GM18511 (cell line): ENCODE results near the gene WT1.

Source experiments
- ATAC-seq: cut with Tn5 transposase; IDR thresholded peaks from one replicate; pipeline ENCODE4 v1.9.1; 2021; ENCODE audit warnings: mild to moderate bottlenecking, moderate library complexity; ENCODE audit not compliant: unreplicated experiment

The WT1 gene

DNA sequence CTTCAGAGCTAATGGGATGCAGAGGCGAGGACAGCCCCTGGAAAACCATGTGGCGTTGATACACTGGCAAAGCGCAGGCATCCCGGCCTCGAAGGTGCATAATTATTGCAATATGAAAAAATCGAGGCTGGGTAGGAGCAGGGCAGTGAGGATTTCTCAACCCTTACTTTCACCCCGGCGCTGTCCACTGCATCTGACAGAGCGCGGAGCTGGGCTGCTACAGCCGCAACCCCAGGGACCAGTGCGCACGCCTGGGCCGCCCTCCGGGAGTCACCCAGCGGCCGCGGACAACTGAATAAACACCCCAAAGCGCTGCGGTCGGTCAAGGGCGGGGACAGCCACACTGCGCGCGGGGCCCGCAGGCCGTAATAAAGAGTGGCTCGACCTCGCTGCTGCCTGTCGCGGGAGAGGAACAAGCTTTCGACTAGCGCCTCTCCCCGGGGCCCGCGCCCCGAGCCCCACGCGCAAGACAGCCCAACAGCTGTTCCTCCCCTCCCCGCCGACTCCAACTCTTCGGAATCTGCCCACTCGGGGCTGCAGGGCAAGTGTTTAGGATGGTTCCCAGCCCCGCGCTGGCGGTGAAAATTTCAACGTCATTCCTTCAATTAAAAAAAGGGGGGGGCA, 3.6 kb upstream of the WT1 start:
- no peak for ATAC-seq

GRCh38 chr11:32438346-32438865, 3.1 kb upstream of the WT1 start:
- no peak for ATAC-seq

- ATAC-seq: no peak
Observed at GRCh38 chr11:32437495-32438345, 2.4 kb upstream of the WT1 start.

GRCh38 chr11:32436751-32437494, 1.6 kb upstream of the WT1 start:
- no peak for ATAC-seq

- no peak for ATAC-seq
Observed at GRCh38 chr11:32435942-32436750, 807 bp upstream of the WT1 start.

- no peak for ATAC-seq
Observed at GRCh38 chr11:32435152-32435480, 223 bp downstream of the WT1 start.

DNA sequence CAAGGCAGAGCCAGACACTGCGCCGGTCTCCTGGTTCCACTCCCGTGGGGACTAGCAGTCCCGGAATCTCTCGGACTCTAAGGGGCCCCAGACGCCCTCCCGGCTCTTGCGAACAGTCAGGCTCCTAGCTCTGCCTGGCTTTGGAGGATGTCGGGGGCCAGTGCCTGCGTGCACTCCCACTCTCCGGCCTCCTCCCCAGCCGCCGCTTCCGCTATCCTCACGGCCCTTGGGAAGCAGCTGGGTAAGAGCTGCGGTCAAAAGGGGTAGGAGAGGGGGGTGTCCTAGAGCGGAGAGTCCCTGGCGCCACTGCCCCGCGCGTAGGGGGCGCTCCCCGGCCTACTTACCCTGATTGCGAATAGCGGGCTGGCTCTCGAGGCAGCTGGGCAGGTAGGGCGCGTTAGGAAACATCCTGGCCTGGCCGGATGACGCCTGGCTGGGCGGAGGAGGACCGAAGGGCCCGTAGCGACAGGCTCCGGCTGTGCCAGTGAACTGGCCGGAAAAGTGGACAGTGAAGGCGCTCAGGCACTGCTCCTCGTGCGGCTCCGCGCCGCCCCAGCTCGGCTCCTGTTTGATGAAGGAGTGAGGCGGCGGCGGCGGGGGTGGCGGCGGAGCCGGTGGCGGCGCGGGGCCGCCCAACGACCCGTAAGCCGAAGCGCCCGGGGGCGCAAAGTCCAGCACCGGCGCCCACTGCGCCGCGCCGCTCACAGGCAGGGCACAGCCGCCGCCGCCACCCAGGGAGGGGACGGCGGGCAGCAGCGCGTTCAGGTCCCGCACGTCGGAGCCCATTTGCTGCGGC, 785 bp downstream of the WT1 start:
- ATAC-seq: no peak

GRCh38 chr11:32433914-32434355, 1.4 kb downstream of the WT1 start:
- ATAC-seq: no peak

GRCh38 chr11:32433101-32433913, 2.0 kb downstream of the WT1 start:
- no peak for ATAC-seq

DNA sequence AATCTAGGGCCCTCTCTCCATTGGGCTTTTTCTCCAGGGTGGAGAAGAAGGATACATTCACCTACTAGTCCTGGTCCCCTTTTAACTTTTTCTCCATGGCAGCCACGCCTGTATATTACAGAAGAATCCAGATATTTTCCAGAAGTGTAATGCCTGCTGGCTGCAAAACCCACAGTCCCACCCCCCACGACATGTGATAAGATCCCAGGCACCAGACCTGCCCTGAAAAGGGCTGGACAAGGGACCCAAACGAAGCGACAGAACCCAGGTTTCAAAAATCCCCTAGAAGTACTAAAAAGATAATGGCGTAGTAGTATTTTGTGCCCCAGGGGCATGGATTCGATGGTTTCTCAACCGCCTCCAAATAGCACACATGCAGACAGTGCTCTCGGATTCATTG, 2.8 kb downstream of the WT1 start:
- no peak for ATAC-seq

DNA sequence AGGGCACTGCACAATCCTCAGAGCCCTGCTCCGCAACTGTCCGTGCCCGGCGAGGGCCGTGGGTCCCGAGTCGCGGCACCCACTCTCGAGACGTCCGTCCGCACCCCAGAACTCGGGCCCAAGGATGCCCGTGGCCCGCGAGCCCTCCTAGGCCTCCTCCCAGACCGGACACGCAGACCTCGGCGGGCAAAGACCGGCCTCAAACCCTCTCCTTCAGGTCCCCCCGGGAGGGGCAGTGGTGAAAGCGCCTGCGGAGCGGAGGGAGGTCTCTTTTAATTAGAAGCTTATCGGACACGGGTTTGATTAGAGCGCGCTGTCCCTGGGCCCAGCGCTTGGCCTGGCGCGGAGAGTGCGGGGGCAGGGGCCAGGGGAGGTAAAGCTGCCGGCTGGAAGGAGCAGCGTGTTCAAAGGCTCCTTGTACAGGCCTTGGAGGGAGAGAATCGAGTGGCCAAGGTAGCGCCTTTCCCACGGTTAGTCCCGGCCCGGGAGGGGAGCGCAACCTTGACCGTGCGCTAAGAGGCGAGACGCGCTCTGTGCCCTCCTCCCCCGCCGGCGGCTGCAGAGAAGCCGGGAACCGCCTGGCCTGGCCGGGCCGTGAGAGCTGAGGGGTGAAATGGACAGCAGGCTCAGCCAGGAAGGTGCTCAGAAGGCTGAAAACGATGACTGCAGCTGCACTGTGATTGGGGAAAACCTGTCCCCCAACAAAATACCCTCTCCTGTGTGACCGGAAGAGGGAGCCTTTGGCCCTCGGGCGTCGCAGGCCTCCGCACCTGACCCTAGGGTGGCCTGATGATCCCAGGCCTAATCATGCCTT, 4.6 kb downstream of the WT1 start:
- no peak for ATAC-seq

DNA sequence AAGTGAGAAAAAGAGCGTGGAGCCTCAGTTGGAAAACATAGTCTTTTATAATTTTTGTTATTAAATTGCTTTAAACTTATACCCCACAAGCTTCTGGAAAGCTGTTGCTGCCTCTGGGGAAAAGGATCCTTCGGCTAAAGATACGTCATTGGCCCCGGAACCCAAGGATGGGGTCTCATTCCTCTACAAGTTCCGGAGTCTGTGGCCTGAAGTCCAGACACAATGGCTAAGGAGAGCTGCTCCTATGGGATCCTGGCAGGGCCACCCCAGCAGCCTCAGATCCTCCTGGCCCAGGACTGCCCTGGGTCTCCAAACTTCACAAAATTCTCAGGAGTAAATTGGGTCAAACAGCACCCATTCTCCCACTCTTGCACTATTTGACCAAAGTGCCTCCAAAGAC, 5.9 kb downstream of the WT1 start:
- ATAC-seq: no peak

GRCh38 chr11:32428665-32429303, 6.6 kb downstream of the WT1 start:
- no peak for ATAC-seq

DNA sequence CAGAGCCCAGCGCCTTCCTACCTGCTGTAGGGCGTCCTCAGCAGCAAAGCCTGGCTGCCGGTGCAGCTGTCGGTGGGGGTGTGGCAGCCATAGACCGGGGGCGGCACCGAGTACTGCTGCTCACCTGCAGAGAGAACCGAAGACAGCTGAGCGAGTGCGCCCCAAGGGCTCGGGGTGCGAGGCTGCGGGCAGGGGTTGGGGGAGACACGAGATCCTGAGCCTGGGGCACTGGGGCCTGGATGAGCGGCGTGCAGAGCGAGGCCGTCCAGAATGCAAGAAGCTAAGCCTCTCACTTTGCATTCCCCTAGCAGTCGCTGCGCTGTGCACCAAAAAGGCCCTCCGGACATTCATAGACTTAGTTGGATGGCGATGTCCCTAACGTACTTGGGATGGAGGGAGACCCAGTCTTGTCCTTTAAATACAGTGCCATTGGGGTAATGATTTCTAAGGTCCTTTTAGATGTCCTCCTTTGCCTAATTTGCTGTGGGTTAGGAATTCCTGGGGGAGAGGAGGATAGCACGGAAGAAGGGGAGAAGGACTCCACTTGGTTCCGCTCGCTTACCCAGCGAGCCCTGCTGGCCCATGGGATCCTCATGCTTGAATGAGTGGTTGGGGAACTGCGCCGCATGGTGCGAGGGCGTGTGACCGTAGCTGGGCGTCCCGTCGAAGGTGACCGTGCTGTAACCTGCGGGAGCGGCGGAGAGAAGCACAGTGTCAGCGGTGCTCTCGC, 7.2 kb downstream of the WT1 start:
- ATAC-seq: no peak

DNA sequence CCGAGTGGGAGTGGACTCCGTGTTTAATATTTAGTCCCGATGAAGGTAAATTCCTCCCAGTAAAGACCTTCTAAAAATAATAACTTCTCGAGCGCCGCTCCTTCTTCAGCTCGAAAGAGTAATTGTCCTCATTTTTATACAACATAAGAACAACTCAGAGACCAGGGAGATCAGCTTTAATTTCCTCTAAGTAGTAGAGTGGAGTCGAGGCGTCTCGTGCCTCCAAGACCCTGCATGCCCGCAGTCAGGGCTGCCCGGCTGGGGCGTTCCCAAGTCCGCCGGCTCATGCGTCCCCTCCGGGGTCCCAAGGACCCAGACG, 7.8 kb downstream of the WT1 start:
- ATAC-seq: no peak

DNA sequence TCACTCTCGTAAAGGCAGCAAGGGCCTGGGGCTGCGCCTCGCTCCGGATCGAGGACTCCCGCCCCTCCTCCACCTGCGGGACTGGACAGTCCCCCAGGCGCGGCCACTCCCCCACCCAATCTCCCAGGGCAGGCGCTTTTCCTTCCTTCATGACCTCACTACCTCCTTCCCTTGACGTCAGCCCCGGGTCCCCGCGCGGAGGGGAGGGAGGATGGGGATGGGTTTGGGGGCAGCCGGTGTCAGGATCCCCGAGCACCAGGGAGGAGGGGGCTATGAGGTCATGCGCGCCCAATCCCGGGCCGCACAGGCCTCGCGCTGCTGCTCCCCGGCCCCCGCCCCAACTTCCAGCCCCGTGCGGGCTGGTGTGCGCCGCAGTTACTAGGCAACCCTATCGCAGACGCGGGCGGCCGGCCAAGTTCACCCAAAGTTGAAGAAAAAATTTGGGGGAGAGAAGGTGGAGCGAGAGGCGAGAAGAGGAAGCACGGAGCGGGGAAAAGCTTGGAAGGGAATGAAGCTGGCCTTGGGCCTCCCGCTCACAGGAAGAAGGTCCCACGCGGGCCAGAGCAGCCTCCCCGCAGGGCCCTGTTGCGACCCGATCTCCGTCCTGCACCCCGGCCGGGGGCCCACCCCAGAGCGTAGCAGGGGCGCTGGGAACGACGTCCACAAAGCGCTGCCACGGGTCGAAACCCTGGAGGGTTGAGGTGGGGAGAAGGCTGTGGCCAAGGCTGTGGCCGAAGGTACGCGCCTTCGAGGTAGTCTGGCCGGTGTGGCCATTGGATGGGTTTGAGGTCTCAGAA, 8.3 kb downstream of the WT1 start:
- no peak for ATAC-seq

- no peak for ATAC-seq
Observed at GRCh38 chr11:32426192-32426591, 9.1 kb downstream of the WT1 start.
